ENCODE data around the gene SHBG.

- TF ChIP-seq POLR2A (IDR thresholded peaks at IDR 0.05; ENCODE audit: low read depth, low read length) (no peak), POLR2AphosphoS5 (IDR thresholded peaks at IDR 0.05; ENCODE audit: low read depth, low read length) (no peak)
Measured at GRCh38 chr17:7647018-7647417, 17.1 kb downstream of the SHBG start.
